ENCODE results near the gene KCNC3. TPM values are rescaled to one million over a fixed set of nuclear protein-coding genes. Genes with fewer than 3 reads are reported as not detected.

Gene KCNC3
- total and polyA plus RNA-seq, 10 of the 15 experiments (the other 5 are each of a cell fraction or from before 2014, with no cell fraction given): 0.08 to 3.8 (median 0.44) TPM; not detected in 2

GRCh38 chr19:50325310-50326100, 3.7 kb downstream of the KCNC3 start (continued):
- TF ChIP-seq ZBTB4 (CRISPR knock-in tag; IDR thresholded peaks at IDR 0.05) (no peak), E2F8 (IDR thresholded peaks at IDR 0.05; ENCODE audit: low read depth, partially characterized antibody) (no peak), CBX3 (IDR thresholded peaks at IDR 0.05; ENCODE audit: borderline replicate concordance, low read depth) (no peak), MTA2 (IDR thresholded peaks at IDR 0.05; ENCODE audit: low read depth) (no peak), GATAD2B (conservative IDR thresholded peaks at IDR 0.05; ENCODE audit: low read depth) (peak; percentile 46), PBX3 (IDR thresholded peaks at IDR 0.05; ENCODE audit: insufficient replicate concordance, low read depth, low read length) (no peak), DPF2 (IDR thresholded peaks at IDR 0.05) (0 out of 2 replicates have a peak, but pooled peaks have one; percentile 20), NRF1 (conservative IDR thresholded peaks at IDR 0.05; ENCODE audit: low read depth, low read length) (peak; percentile 80), CBFB (IDR thresholded peaks at IDR 0.05; ENCODE audit: low read depth) (no peak), RAD51 (IDR thresholded peaks at IDR 0.05) (no peak), MEF2B (IDR thresholded peaks at IDR 0.05; ENCODE audit: partially characterized antibody, poor library complexity, severe bottlenecking) (no peak), NKRF (conservative IDR thresholded peaks at IDR 0.05) (peak; percentile 52; the same call in 1 of the 2 replicates), KLF5 (IDR thresholded peaks at IDR 0.05; ENCODE audit: partially characterized antibody) (no peak), USF1 (IDR thresholded peaks at IDR 0.05; ENCODE audit: borderline replicate concordance, extremely low read length, insufficient read depth, low read depth, low read length) (no peak), USF2 (IDR thresholded peaks at IDR 0.05; ENCODE audit: borderline replicate concordance, low read depth, low read length) (no peak), SPI1 (IDR thresholded peaks at IDR 0.05; ENCODE audit: borderline replicate concordance, insufficient read depth, low read depth, low read length) (no peak), SREBF1 (IDR thresholded peaks at IDR 0.05; ENCODE audit: low read length) (no peak)
